B cell (primary cell): Measurements from ENCODE around the gene PTCD2. TPM values are rescaled to one million over a fixed set of nuclear protein-coding genes. Genes with fewer than 3 reads are reported as not detected.

Experiments
- ATAC-seq: fragments of 200-7000 bp; cut with Tn5 transposase; one replicate; pipeline ENCODE4 v1.10.0; 2021; ENCODE audit warnings: low read depth, mild to moderate bottlenecking, moderate number of reproducible peaks, moderate library complexity
- CTCF ChIA-PET: fragments of 350-600 bp; sonication (Branson Sonifier 250); formaldehyde crosslinking; loops from one replicate; lab custom pipeline; 2021; ENCODE audit warnings: antibody characterized with exemption, inconsistent platforms; lab: Charles Lee
- POLR2A ChIA-PET: fragments of 350-600 bp; sonication (Branson Sonifier 250); formaldehyde crosslinking; loops from one replicate; lab custom pipeline; 2021; ENCODE audit warnings: antibody characterized with exemption; lab: Charles Lee
- DNase-seq: peaks from one replicate; pipeline ENCODE4 v3.0.0; 2013
- H2AFZ ChIP-seq: 2 replicates; pipeline ENCODE4 v1.6.1; 2012; ENCODE audit warnings: mild to moderate bottlenecking, low read depth, low read length; ENCODE audit not compliant: insufficient read depth, poor library complexity, severe bottlenecking
- H3K27ac ChIP-seq, 2 donors: 1 replicate in 1 of 2; 2 replicates in 1 of 2; pipeline ENCODE4 v1.5.1; 2012 to 2013; ENCODE audit warnings: low read length in 2 of 2, mild to moderate bottlenecking in 2 of 2, moderate library complexity in 1 of 2
- H3K27me3 ChIP-seq, 4 experiments: fragments of 200-600 bp in 1 of 4; sonication (generic) in 1 of 4; replicated peaks in 1 of 4; 1 replicate in 2 of 4; 2 replicates in 2 of 4; pipeline versions ENCODE4 v1.6.1 to v1.7.0; 2013 to 2016; ENCODE audit warnings: low read length in 3 of 4, mild to moderate bottlenecking in 2 of 4, mixed read lengths in 1 of 4, moderate library complexity in 1 of 4; ENCODE audit not compliant: insufficient read depth in 4 of 4, control insufficient read depth in 3 of 4; ENCODE audit errors: control extremely low read depth in 1 of 4
- H3K36me3 ChIP-seq, 2 experiments: replicated peaks in 1 of 2; 1 replicate in 1 of 2; 2 replicates in 1 of 2; pipeline versions ENCODE4 v1.6.1 to v1.7.1; 2013; ENCODE audit warnings: low read length in 1 of 2; ENCODE audit not compliant: insufficient read depth in 2 of 2, control insufficient read depth in 1 of 2; ENCODE audit errors: control extremely low read depth in 1 of 2, extremely low read depth in 1 of 2
- H3K4me1 ChIP-seq, 2 donors: fragments of 200-600 bp in 1 of 2; sonication (generic) in 1 of 2; 1 replicate in 1 of 2; 2 replicates in 1 of 2; pipeline versions ENCODE4 v1.5.1 to v1.6.1; 2013 to 2017; ENCODE audit warnings: low read length in 2 of 2; ENCODE audit not compliant: control insufficient read depth in 2 of 2, insufficient read depth in 2 of 2
- H3K4me2 ChIP-seq: replicated peaks from 2 replicates; pipeline ENCODE3; 2012; ENCODE audit warnings: mild to moderate bottlenecking, low read depth, low read length; ENCODE audit not compliant: poor library complexity, severe bottlenecking
- H3K4me3 ChIP-seq, 5 experiments: fragments of 200-600 bp in 1 of 5; sonication (generic) in 1 of 5; 1 replicate in 3 of 5; 2 replicates in 2 of 5; pipeline versions ENCODE4 v1.5.1 to v1.7.0; 2011 to 2016; ENCODE audit warnings: low read length in 4 of 5, mild to moderate bottlenecking in 4 of 5, low read depth in 2 of 5, control low read depth in 1 of 5, moderate library complexity in 1 of 5; ENCODE audit not compliant: insufficient read depth in 1 of 5; ENCODE audit errors: control extremely low read depth in 1 of 5, extremely low read depth in 1 of 5
- H3K79me2 ChIP-seq: fragments of 200-600 bp; sonication (generic); one replicate; pipeline ENCODE4 v1.6.0; 2016; ENCODE audit warnings: low read length; ENCODE audit not compliant: control insufficient read depth, insufficient read depth
- H3K9ac ChIP-seq: fragments of 200-600 bp; sonication (generic); 2 replicates; pipeline ENCODE4 v1.6.1; 2017; ENCODE audit warnings: mild to moderate bottlenecking, low read length, moderate library complexity
- H3K9me3 ChIP-seq, 3 donors: one replicate each; pipeline versions ENCODE4 v1.6.1 to v1.7.1; 2013; ENCODE audit warnings: low read length in 2 of 3; ENCODE audit not compliant: control insufficient read depth in 2 of 3, insufficient read depth in 1 of 3; ENCODE audit errors: control extremely low read depth in 1 of 3
- H4K20me1 ChIP-seq: 2 replicates; pipeline ENCODE4 v1.6.0; 2012; ENCODE audit warnings: mild to moderate bottlenecking, low read length; ENCODE audit not compliant: insufficient read depth, control insufficient read depth, poor library complexity, severe bottlenecking
- H3K27ac Mint-ChIP-seq: one replicate; pipeline ENCODE4 v1.8.0; 2021; ENCODE audit warnings: mixed read lengths
- H3K27me3 Mint-ChIP-seq: one replicate; pipeline ENCODE4 v1.8.0; 2021; ENCODE audit warnings: mixed read lengths
- H3K4me1 Mint-ChIP-seq: one replicate; pipeline ENCODE4 v1.8.0; 2021; ENCODE audit warnings: mixed read lengths
- H3K4me3 Mint-ChIP-seq: one replicate; pipeline ENCODE4 v1.8.0; 2021; ENCODE audit warnings: mixed read lengths
- H3K9me3 Mint-ChIP-seq: one replicate; pipeline ENCODE4 v1.8.0; 2022; ENCODE audit warnings: mixed read lengths; ENCODE audit not compliant: insufficient read depth
- EZH2 ChIP-seq: IDR thresholded peaks from 2 replicates; pipeline ENCODE4 v1.6.1; 2012; ENCODE audit warnings: borderline replicate concordance, low read depth, mild to moderate bottlenecking, moderate library complexity, low read length; ENCODE audit not compliant: insufficient read depth, poor library complexity, severe bottlenecking
- WGBS: methylation state at CpG from one replicate; pipeline ENCODE4 v1.1.5; 2013; ENCODE audit warnings: missing lambda C conversion rate; ENCODE audit not compliant: insufficient coverage; 5-methylcytosine and 5-hydroxymethylcytosine counted together
- intact Hi-C: fragments of 100-400 bp; cut with micrococcal nuclease; formaldehyde crosslinking; loops from one replicate; pipeline ENCODE4 v1.10.0; 2022
- polyA plus RNA-seq: library from polyadenylated mRNA; depleted of rRNA; stranded (reverse); fragments of >200 nt; gene quantifications from 2 replicates; pipeline ENCODE4 v1.2.3, GENCODE V29; 2012
- total RNA-seq, 2 donors: library from RNA; stranded (reverse); fragments of 120-200 nt in 1 of 2; gene quantifications; 1 replicate in 1 of 2; 2 replicates in 1 of 2; pipeline versions ENCODE4 v1.2.3 to v1.2.4, GENCODE V29; 2013 to 2022
- TF ChIP-seq, protein P1 (sequence below): fragments of 200-600 bp; IDR thresholded peaks from one replicate; pipeline ENCODE4 v1.8.0; 2022; ENCODE audit warnings: antibody characterized with exemption, mild to moderate bottlenecking

PTCD2 gene
- total and polyA plus RNA-seq, 2 donors (not counting 1 experiment from before 2014, with no cell fraction given): 3.7 to 10.5 TPM

DNA sequence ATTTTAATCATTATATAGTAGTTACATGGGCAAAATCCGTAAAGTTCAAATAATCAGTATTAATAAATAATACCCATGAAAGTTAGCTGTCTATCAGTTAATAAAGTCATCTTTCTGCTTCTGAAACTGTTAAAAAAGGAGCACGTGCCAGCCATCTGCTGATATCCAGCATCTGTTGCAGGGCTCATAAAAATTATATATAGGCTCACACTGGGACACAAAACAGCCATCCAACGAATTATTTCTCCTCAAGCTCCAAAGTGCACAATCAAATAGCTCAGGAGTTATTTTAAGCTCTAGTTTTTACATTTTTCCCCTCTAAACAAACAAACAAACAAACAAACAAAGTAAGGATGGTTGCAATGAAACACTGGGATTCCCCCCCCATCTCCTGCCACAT, 48.5 kb upstream of the PTCD2 start:
- Mint-ChIP-seq H3K9me3 (no peaks in the 10 kb centered on the region), H3K4me3 (no peak overlapping the region), H3K4me1 (peaks cover 5% of the 10 kb centered on the region), H3K27me3 (no peaks in the 10 kb centered on the region), H3K27ac (no peak overlapping the region)
- TF ChIP-seq, protein P1, sequence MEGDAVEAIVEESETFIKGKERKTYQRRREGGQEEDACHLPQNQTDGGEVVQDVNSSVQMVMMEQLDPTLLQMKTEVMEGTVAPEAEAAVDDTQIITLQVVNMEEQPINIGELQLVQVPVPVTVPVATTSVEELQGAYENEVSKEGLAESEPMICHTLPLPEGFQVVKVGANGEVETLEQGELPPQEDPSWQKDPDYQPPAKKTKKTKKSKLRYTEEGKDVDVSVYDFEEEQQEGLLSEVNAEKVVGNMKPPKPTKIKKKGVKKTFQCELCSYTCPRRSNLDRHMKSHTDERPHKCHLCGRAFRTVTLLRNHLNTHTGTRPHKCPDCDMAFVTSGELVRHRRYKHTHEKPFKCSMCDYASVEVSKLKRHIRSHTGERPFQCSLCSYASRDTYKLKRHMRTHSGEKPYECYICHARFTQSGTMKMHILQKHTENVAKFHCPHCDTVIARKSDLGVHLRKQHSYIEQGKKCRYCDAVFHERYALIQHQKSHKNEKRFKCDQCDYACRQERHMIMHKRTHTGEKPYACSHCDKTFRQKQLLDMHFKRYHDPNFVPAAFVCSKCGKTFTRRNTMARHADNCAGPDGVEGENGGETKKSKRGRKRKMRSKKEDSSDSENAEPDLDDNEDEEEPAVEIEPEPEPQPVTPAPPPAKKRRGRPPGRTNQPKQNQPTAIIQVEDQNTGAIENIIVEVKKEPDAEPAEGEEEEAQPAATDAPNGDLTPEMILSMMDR: no peak
- no peak for TF ChIP-seq EZH2
- no peak overlapping the region for H3K27ac ChIP-seq
- WGBS: 100% methylated on average over 2 of the region's 3 CpGs
- no peak overlapping the region for H3K4me3 ChIP-seq
- H3K9ac ChIP-seq: no peak overlapping the region
- no peaks in the 10 kb centered on the region for H3K4me1 ChIP-seq
- H3K79me2 ChIP-seq: peaks cover 18% of the 10 kb centered on the region
- no peaks in the 10 kb centered on the region for H4K20me1 ChIP-seq
- peaks cover 0 to 4% of the 10 kb centered on the region in 2 experiments for H3K36me3 ChIP-seq
- H3K9me3 ChIP-seq: peaks cover 0 to 3% (median 0%) of the 10 kb centered on the region in 3 donors
- intact Hi-C loops: no loop called here
- DNase-seq (no peak), ATAC-seq (no peak)
- ChIA-PET CTCF (interaction anchor here (1.1 to 1.3 kb wide), 3 partner anchors 9 to 108 kb away, joined by 3 to 4 read pairs (median 4); no protein-coding TSS in a partner anchor), POLR2A (no interaction called here)
- no peak overlapping the region for H3K4me2 ChIP-seq
- no peaks in the 10 kb centered on the region for H3K27me3 ChIP-seq
- no peak overlapping the region for H2AFZ ChIP-seq

DNA sequence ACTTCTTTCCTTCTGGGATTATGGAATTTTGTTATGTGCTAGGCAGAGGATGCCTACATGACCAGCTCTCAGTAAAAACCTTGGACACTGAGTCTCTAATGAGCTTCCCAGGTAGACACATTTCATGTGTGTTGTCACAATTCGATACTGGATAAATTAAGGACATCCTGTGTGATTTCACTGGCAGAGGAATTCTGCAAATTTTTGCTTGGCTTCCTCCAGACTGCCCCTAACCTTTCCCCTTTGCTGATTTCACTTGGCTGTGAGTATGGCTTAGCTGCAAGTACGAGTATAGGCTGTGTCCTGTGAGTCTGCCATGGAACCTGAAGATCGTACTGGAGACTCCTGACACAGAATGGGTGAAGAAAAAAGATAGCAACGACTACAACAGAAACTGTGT, 47.8 kb upstream of the PTCD2 start:
- no peaks in the 10 kb centered on the region for H3K27me3 ChIP-seq
- H3K4me3 ChIP-seq: no peak overlapping the region
- H3K9me3 Mint-ChIP-seq: no peaks in the 10 kb centered on the region
- H3K79me2 ChIP-seq: peaks cover 19% of the 10 kb centered on the region
- ATAC-seq (no peak), DNase-seq (no peak)
- H3K27me3 Mint-ChIP-seq: no peaks in the 10 kb centered on the region
- no peak for TF ChIP-seq EZH2
- TF ChIP-seq, protein P1: no peak
- no peak overlapping the region for H3K4me2 ChIP-seq
- H3K9ac ChIP-seq: no peak overlapping the region
- peaks cover 0 to 4% of the 10 kb centered on the region in 2 experiments for H3K36me3 ChIP-seq
- H3K27ac ChIP-seq: no peak overlapping the region
- no peak overlapping the region for H3K27ac Mint-ChIP-seq
- peaks cover 0 to 4% (median 2%) of the 10 kb centered on the region in 3 donors for H3K9me3 ChIP-seq
- no peaks in the 10 kb centered on the region for H3K4me1 ChIP-seq
- no peaks in the 10 kb centered on the region for H4K20me1 ChIP-seq
- H3K4me1 Mint-ChIP-seq: peaks cover 5% of the 10 kb centered on the region
- ChIA-PET POLR2A (no interaction called here), CTCF (interaction anchor here (0.7 to 1.3 kb wide), 3 partner anchors 8 to 36 kb away, joined by 3 to 4 read pairs (median 4); no protein-coding TSS in a partner anchor)
- H2AFZ ChIP-seq: no peak overlapping the region
- WGBS: 100% methylated on average over 1 of the region's 4 CpGs
- intact Hi-C loops: no loop called here
- H3K4me3 Mint-ChIP-seq: no peak overlapping the region
